ENCODE data around the gene ANKRD28. TPM values are rescaled to one million over a fixed set of nuclear protein-coding genes. Genes with fewer than 3 reads are reported as not detected.

ANKRD28 gene
- total and polyA plus RNA-seq, 2 of the 8 experiments (the other 6 are each of a cell fraction or from before 2014, with no cell fraction given): 39.1 to 61.7 TPM

DNA sequence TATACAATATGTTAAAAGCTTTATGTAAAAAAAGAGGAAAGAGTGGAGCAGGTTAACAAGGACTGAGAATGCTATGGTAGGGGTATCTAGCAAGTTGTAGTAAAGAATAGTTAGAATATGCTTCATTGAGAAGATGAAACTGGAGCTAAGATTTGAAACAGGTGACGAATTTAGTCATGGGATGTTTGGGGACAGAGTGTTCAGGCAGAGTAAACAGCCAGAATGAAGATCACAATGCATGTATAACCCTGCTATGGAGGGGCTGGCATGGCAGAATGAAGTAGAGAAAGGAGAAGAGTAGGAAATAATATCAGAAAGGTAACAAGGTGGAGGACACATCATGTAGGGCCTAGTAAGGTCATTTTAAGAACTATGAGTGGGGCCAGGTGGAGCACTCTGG lies 124.2 kb downstream of the ANKRD28 start:
- H3K79me2 ChIP-seq (ENCODE audit: control insufficient read depth in 1 of 2, insufficient read depth in 2 of 2, low read length in 2 of 2): no peaks in the 10 kb centered on the region
- H4K8ac ChIP-seq (ENCODE audit: extremely low read depth, insufficient read depth, low read length): no peak overlapping the region
- no peak overlapping the region for H4K91ac ChIP-seq (replicated peaks; ENCODE audit: insufficient read length, low read length)
- FAIRE-seq (no peak), DNase-seq (ENCODE audit: low read depth in 1 of 2, low spot score in 2 of 2) (no peak)
- H2AK5ac ChIP-seq (ENCODE audit: low read depth, low read length): no peak overlapping the region
- H3K79me1 ChIP-seq (ENCODE audit: low read depth, low read length): no peaks in the 10 kb centered on the region; the same call in 1 of the 2 replicates
- ChIA-PET POLR2A (ENCODE audit: partially characterized antibody) (no interaction called here), CTCF (ENCODE audit: partially characterized antibody) (interaction anchor here (0.6 to 1.3 kb wide), 2 partner anchors 10 to 139 kb away, joined by 3 to 4 read pairs; no protein-coding TSS in a partner anchor)
- no peak overlapping the region for H3K4me3 ChIP-seq (ENCODE audit: extremely low read depth in 1 of 4, insufficient read depth in 2 of 4, low read depth in 3 of 4, low read length in 4 of 4)
- no peak overlapping the region for H3K4me2 ChIP-seq (ENCODE audit: insufficient read depth in 1 of 2, low read depth in 2 of 2, low read length in 2 of 2)
- H3K56ac ChIP-seq (replicated peaks; ENCODE audit: insufficient read length, low read depth, low read length): no peak overlapping the region
- H2BK12ac ChIP-seq (ENCODE audit: low read depth, low read length): no peak overlapping the region
- no peak overlapping the region for H3K9ac ChIP-seq (replicated peaks in 1 of 4; ENCODE audit: extremely low read depth in 1 of 4, low read depth in 3 of 4, low read length in 3 of 4)
- no peak overlapping the region for H2BK15ac ChIP-seq (ENCODE audit: low read length)
- no peak overlapping the region for H3K14ac ChIP-seq (ENCODE audit: insufficient read length)
- peaks cover 0 to 2% (median 0%) of the 10 kb centered on the region in 4 experiments; a peak in 1 of 7 replicates for H3K4me1 ChIP-seq (replicated peaks in 1 of 4; ENCODE audit: control insufficient read depth in 3 of 4, insufficient read depth in 4 of 4, low read length in 3 of 4)
- no peak overlapping the region for H2BK5ac ChIP-seq (ENCODE audit: low read depth, low read length)
- H3K27me3 ChIP-seq (replicated peaks in 1 of 4; ENCODE audit: control insufficient read depth in 3 of 4, extremely low read depth in 1 of 4, insufficient read depth in 3 of 4, low read length in 3 of 4): peaks cover 0 to 1% (median 0%) of the 10 kb centered on the region in 4 experiments; a peak in 1 of 7 replicates
- H3K36me3 ChIP-seq (ENCODE audit: control insufficient read depth in 2 of 4, insufficient read depth in 4 of 4, low read length in 3 of 4): peaks cover 0 to 49% (median 33%) of the 10 kb centered on the region in 4 experiments; a peak in 6 of 8 replicates
- TF ChIP-seq RNF2 (IDR thresholded peaks at IDR 0.05; ENCODE audit: borderline replicate concordance, low read depth, low read length, missing control alignments, poor library complexity, severe bottlenecking) (no peak), TAF1 (IDR thresholded peaks at IDR 0.05; ENCODE audit: low read depth, low read length) (no peak), JUN (IDR thresholded peaks at IDR 0.05; ENCODE audit: low read depth, low read length) (no peak), POU5F1 (IDR thresholded peaks at IDR 0.05; ENCODE audit: low read depth, low read length) (no peak), MAFK (IDR thresholded peaks at IDR 0.05; ENCODE audit: low read depth, low read length) (no peak), RFX5 (IDR thresholded peaks at IDR 0.05; ENCODE audit: borderline replicate concordance, low read depth, low read length) (no peak), SIRT6 (IDR thresholded peaks at IDR 0.05; ENCODE audit: low read length) (no peak)
- TF ChIP-seq, protein P1, sequence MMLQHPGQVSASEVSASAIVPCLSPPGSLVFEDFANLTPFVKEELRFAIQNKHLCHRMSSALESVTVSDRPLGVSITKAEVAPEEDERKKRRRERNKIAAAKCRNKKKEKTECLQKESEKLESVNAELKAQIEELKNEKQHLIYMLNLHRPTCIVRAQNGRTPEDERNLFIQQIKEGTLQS (IDR thresholded peaks at IDR 0.05; ENCODE audit: insufficient read depth, low read depth, low read length): no peak
- H3K4ac ChIP-seq (replicated peaks; ENCODE audit: insufficient read length, low read depth, low read length): no peak overlapping the region
- no peak overlapping the region for H4K5ac ChIP-seq (ENCODE audit: insufficient read length, low read depth, low read length)
- H3K18ac ChIP-seq (ENCODE audit: extremely low read depth, low read length): no peak overlapping the region
- no peak overlapping the region for H2BK20ac ChIP-seq (ENCODE audit: low read length)
- no peak overlapping the region for H3K27ac ChIP-seq (ENCODE audit: low read depth, low read length)
- no peak overlapping the region for H2AFZ ChIP-seq (ENCODE audit: low read length)
- H2BK120ac ChIP-seq (replicated peaks; ENCODE audit: low read depth, low read length): no peak overlapping the region
- no peaks in the 10 kb centered on the region for H3K9me3 ChIP-seq (ENCODE audit: insufficient read depth in 2 of 2, low read depth in 1 of 2, low read length in 1 of 2)
- no peaks in the 10 kb centered on the region for H3K23me2 ChIP-seq (ENCODE audit: low read depth, low read length)
- H3K23ac ChIP-seq (ENCODE audit: insufficient read length): no peak overlapping the region
- H4K20me1 ChIP-seq (replicated peaks in 1 of 2; ENCODE audit: control insufficient read depth in 1 of 2, insufficient read depth in 2 of 2, low read length in 2 of 2): peaks cover 0 to 1% of the 10 kb centered on the region in 2 experiments
- 86% methylated on average over 1 of the region's 1 CpG; no CpG with 5 or more reads in 1 of the 2 experiments for WGBS, 2 experiments (ENCODE audit: extremely low coverage in 1 of 2, insufficient coverage in 1 of 2, insufficient read length in 1 of 2, insufficient replicate concordance in 2 of 2, low coverage in 1 of 2, low lambda C conversion rate in 2 of 2, missing lambda C conversion rate in 1 of 2)
